ENCODE results near the gene TAS1R3. TPM values are rescaled to one million over a fixed set of nuclear protein-coding genes. Genes with fewer than 3 reads are reported as not detected.
"Not testable (repeated sequence)": the region's sequence is repeated elsewhere in the genome, so short reads cannot be mapped to it uniquely, and the experiment has no call there.

The TAS1R3 gene
- total and polyA plus RNA-seq, 4 donors: 0.13 to 1.3 (median 0.55) TPM

DNA sequence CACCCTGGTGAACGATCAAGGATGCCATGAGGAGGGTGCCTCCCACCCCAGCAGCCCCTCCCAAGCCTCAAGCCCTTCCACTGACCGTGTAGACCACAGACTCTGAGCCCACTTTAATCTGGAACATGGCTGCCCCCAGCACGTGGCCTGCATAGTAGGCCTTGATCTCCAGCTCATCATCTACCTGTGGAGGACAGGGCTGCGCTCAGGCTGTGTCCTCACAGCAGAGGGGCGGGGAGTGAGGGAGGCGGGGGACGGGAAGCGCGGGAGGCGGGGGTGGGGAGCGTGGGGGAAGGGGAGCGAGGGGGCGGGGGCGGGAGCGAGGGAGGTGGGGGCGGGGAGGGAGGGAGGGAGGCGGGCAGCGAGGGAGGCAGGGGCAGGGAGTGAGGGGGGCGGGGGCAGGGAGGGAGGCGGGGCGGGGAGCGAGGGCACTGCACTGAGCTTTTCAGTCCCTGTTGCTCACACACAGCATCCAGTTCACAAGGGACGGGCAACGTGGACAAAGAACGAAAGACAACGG is 15.6 kb upstream of the TAS1R3 start:
- ATAC-seq (ENCODE audit: insufficient read depth, low FRiP score) (no peak), DNase-seq (no peak)
- Histone ChIP-seq H3K27ac (ENCODE audit: low read depth in 1 of 2, low read length in 1 of 2) (no peak overlapping the region), H3K36me3 (ENCODE audit: control insufficient read depth in 4 of 4, insufficient read depth in 4 of 4, low read length in 4 of 4) (peaks cover 0 to 67% (median 24%) of the 10 kb centered on the region in 4 donors), H3K9ac (ENCODE audit: insufficient read depth in 1 of 2, low read length in 2 of 2) (no peak overlapping the region), H3K4me3 (no peak overlapping the region), H3K27me3 (ENCODE audit: control insufficient read depth in 3 of 3, insufficient read depth in 3 of 3, low read length in 2 of 3) (no peaks in the 10 kb centered on the region), H3K4me1 (ENCODE audit: control insufficient read depth in 5 of 5, insufficient read depth in 5 of 5, low read length in 5 of 5) (no peaks in the 10 kb centered on the region), H3K9me3 (ENCODE audit: control insufficient read depth in 4 of 4, insufficient read depth in 3 of 4, low read length in 3 of 4) (no peaks in the 10 kb centered on the region)
- no peak for TF ChIP-seq CTCF (IDR thresholded peaks at IDR 0.05; ENCODE audit: control extremely low read depth, extremely low read depth)
- WGBS, 2 donors: 80 to 88% methylated on average over 19 to 23 of the region's 26 CpGs

DNA sequence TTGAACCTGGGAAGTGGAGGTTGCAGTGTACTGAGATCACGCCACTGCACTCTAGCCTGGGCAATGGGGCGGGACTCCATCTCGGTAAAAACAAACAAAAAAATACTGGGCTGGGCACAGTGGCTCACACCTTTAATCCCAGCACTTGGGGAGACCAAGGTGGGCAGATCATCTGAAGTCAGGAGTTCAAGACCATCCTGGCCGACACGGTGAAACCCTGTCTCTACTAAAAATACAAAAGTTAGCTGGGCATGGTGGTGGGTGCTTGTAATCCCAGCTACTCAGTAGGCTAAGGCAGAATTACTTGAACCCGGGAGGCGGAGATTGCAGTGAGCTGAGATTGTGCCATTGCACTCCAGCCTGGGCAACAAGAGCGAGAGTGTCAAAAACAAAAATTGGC is 14.9 kb upstream of the TAS1R3 start:
- not testable (repeated sequence) for H3K4me1 ChIP-seq (ENCODE audit: control insufficient read depth in 5 of 5, insufficient read depth in 5 of 5, low read length in 5 of 5); DNase-seq; H3K4me3 ChIP-seq; H3K9me3 ChIP-seq (ENCODE audit: control insufficient read depth in 4 of 4, insufficient read depth in 3 of 4, low read length in 3 of 4); H3K27me3 ChIP-seq (ENCODE audit: control insufficient read depth in 3 of 3, insufficient read depth in 3 of 3, low read length in 2 of 3); H3K9ac ChIP-seq (ENCODE audit: insufficient read depth in 1 of 2, low read length in 2 of 2); ATAC-seq (ENCODE audit: insufficient read depth, low FRiP score); H3K27ac ChIP-seq (ENCODE audit: low read depth in 1 of 2, low read length in 1 of 2)
- peaks cover 0 to 65% (median 23%) of the 10 kb centered on the region in 4 donors for H3K36me3 ChIP-seq (ENCODE audit: control insufficient read depth in 4 of 4, insufficient read depth in 4 of 4, low read length in 4 of 4)
- WGBS, 2 donors: 93 to 97% methylated on average over 8 of the region's 8 CpGs

- ATAC-seq (ENCODE audit: insufficient read depth, low FRiP score): no peak
- H3K4me3 ChIP-seq: no peak overlapping the region
- no peak overlapping the region for H3K9ac ChIP-seq (ENCODE audit: insufficient read depth in 1 of 2, low read length in 2 of 2)
- peak overlapping the region in 1 of 2 donors; percentile 35 for H3K27ac ChIP-seq (ENCODE audit: low read depth in 1 of 2, low read length in 1 of 2)
- H3K36me3 ChIP-seq (ENCODE audit: control insufficient read depth in 4 of 4, insufficient read depth in 4 of 4, low read length in 4 of 4): peaks cover 0 to 60% (median 19%) of the 10 kb centered on the region in 4 donors
- no peaks in the 10 kb centered on the region for H3K27me3 ChIP-seq (ENCODE audit: control insufficient read depth in 3 of 3, insufficient read depth in 3 of 3, low read length in 2 of 3)
- DNase-seq: no peak
- TF ChIP-seq CTCF (IDR thresholded peaks at IDR 0.05; ENCODE audit: control extremely low read depth, extremely low read depth): no peak
- WGBS, 2 donors: 87 to 94% methylated on average over 6 of the region's 6 CpGs
- H3K9me3 ChIP-seq (ENCODE audit: control insufficient read depth in 4 of 4, insufficient read depth in 3 of 4, low read length in 3 of 4): no peaks in the 10 kb centered on the region
- H3K4me1 ChIP-seq (ENCODE audit: control insufficient read depth in 5 of 5, insufficient read depth in 5 of 5, low read length in 5 of 5): peaks cover 0 to 4% (median 0%) of the 10 kb centered on the region in 5 donors
Observed at GRCh38 chr1:1317420-1317819, 13.7 kb upstream of the TAS1R3 start.

GRCh38 chr1:1318131-1318652 is 12.9 kb upstream of the TAS1R3 start:
- H3K27ac ChIP-seq (ENCODE audit: low read depth in 1 of 2, low read length in 1 of 2): peak overlapping the region in 1 of 2 donors; percentile 35
- H3K36me3 ChIP-seq (ENCODE audit: control insufficient read depth in 4 of 4, insufficient read depth in 4 of 4, low read length in 4 of 4): peaks cover 0 to 52% (median 16%) of the 10 kb centered on the region in 4 donors
- peaks cover 0 to 7% (median 2%) of the 10 kb centered on the region in 5 donors for H3K4me1 ChIP-seq (ENCODE audit: control insufficient read depth in 5 of 5, insufficient read depth in 5 of 5, low read length in 5 of 5)
- H3K9me3 ChIP-seq (ENCODE audit: control insufficient read depth in 4 of 4, insufficient read depth in 3 of 4, low read length in 3 of 4): no peaks in the 10 kb centered on the region
- no peak overlapping the region for H3K4me3 ChIP-seq
- WGBS, 2 donors: 67 to 88% methylated on average over 9 of the region's 9 CpGs
- no peak for TF ChIP-seq CTCF (IDR thresholded peaks at IDR 0.05; ENCODE audit: control extremely low read depth, extremely low read depth)
- peak in 2 of 3 donors; percentile 31 to 49 for DNase-seq
- no peak overlapping the region for H3K9ac ChIP-seq (ENCODE audit: insufficient read depth in 1 of 2, low read length in 2 of 2)
- H3K27me3 ChIP-seq (ENCODE audit: control insufficient read depth in 3 of 3, insufficient read depth in 3 of 3, low read length in 2 of 3): no peaks in the 10 kb centered on the region
- ATAC-seq (ENCODE audit: insufficient read depth, low FRiP score): peak; percentile 66

All from lung (tissue), 12 donors.